Sigmoid colon (tissue), 4 donors: ENCODE measurements around the gene SYT17.

Experiments used
- CTCF ChIP-seq, 4 experiments: fragments of 450-650 bp in 3 of 4; fragments of 200-600 bp in 1 of 4; IDR thresholded peaks; one replicate each; pipeline ENCODE4 v1.5.1; 2016 to 2019; ENCODE audit warnings: antibody characterized with exemption in 4 of 4, mild to moderate bottlenecking in 3 of 4, moderate library complexity in 2 of 4
- POLR2A ChIP-seq, 2 donors: fragments of 450-650 bp; IDR thresholded peaks; one replicate each; pipeline ENCODE4 v1.6.1; 2016; ENCODE audit warnings: antibody characterized with exemption in 2 of 2, mild to moderate bottlenecking in 2 of 2, moderate library complexity in 2 of 2
- POLR2AphosphoS5 ChIP-seq, 4 donors: sonication (generic); formaldehyde crosslinking; IDR thresholded peaks; one replicate each; pipeline ENCODE4 v1.6.1; 2017; ENCODE audit warnings: antibody characterized with exemption in 4 of 4

GRCh38 chr16:19185510-19185851 is 17.4 kb downstream of the SYT17 start:
- TF ChIP-seq CTCF (IDR thresholded peaks at IDR 0.05): no peak
- TF ChIP-seq POLR2AphosphoS5 (IDR thresholded peaks at IDR 0.05): no peak
- TF ChIP-seq POLR2A (IDR thresholded peaks at IDR 0.05): no peak
